ENCODE measurements around the gene SAFB2.

Gene SAFB2

DNA sequence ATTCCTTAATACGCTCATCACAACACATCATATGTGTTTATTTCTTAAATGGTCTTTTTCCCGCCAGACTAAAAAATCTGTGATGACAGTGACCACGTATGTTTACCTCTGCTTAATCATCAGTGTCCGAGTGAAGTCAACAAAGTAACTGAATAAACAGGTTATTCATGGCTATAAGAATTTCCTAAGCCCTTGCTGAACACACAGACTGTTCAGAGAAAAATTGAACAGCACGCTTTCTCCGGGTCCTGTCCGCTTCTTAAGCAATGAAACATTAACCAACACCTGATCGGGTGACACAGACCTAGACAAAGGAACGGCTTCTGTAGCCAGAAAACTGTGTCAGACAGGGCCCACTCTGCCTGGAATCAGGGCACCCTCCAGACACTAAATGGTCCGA lies 14.3 kb downstream of the SAFB2 start:
- no peak for DNase-seq (ENCODE audit: low read depth in 1 of 2, low spot score in 1 of 2)

DNA sequence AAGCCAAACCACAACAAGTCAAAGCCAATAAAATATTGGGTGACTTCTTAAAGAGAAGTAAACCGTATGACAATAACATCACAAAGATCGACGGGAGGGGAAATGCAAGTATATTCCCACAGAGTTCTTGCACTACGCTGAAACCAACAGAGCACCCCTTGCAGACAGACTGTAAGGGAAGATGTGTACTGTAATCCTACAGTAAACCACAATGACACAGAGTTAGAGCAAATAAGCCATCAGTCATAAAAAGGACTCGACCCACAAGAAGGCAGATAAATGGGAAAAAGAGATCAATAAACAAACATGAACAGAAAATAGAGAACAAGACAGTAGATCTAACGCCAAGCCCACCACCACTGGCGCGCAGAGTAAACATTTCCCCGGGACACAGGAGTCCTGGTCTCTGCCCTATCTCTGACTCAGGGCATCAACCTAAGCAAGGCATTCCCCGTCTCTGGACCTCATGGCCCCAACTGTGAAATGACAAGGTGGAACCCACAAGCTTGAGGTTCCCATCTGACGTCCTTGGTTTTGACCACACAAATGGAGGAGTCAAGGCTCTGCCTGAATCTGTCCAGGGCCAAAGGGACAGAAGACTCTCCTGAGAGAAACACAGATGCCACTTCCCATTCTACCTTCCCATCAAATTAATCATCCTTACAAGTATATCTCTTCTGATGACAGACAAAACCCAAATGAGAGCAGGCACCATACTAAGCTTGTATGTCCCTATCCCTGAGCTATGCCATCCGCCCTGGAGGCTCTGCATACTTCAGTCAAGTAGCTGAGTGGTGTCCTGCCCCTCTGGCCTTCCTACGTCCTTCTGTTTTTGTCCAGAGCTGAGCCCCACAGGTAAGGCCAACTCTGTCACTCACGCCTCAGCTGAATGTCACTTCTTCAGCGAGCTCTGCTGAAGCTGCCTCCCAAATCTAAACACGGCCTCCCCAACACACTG lies 15.0 kb downstream of the SAFB2 start:
- DNase-seq (ENCODE audit: low read depth in 1 of 2, low spot score in 1 of 2) = no peak

GRCh38 chr19:5605362-5605761 lies 17.2 kb downstream of the SAFB2 start:
- DNase-seq (ENCODE audit: low read depth in 1 of 2, low spot score in 1 of 2) = no peak

DNA sequence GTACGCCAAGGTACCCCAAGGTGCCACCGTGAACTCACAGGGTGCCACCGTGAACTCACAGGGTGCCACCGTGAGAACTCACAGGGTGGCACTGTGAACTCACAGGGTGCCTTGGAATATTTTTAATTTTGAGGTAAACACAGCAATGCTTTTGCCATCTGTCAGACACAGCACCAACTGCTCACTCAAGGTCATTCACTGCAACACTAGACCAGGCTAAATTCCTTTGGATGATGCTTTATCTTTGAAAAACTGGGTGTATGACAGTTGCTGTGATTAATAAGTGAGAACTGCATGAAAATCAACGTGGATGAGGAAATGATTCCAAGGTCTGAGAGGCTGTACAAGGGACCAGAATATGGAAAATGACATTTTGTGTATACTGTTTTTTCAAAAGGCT lies 18.9 kb downstream of the SAFB2 start:
- DNase-seq (ENCODE audit: low read depth in 1 of 2, low spot score in 1 of 2) = no peak

- no peak for DNase-seq (ENCODE audit: low read depth in 1 of 2, low spot score in 1 of 2)
Measured at GRCh38 chr19:5600797-5601196, 21.8 kb downstream of the SAFB2 start.

DNA sequence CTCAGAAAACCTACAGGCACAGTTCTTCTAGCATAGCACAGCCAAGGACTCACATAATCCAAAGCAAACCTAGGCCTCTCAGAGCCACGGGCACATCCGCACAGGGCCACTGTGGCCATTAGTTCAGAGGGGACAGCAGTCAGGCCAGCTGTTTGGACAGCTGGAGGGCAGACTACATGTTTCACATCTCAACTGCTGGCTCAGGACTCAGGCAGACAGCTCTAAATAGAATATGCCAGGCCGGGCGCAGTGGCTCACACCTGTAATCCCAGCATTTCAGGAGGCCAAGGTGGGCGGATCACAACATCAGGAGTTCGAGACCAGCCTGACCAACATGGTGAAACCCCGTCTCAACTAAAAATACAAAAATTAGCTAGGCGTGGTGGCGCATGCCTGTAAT lies 26.8 kb downstream of the SAFB2 start:
- DNase-seq (ENCODE audit: low read depth in 1 of 2, low spot score in 1 of 2) = no peak

DNA sequence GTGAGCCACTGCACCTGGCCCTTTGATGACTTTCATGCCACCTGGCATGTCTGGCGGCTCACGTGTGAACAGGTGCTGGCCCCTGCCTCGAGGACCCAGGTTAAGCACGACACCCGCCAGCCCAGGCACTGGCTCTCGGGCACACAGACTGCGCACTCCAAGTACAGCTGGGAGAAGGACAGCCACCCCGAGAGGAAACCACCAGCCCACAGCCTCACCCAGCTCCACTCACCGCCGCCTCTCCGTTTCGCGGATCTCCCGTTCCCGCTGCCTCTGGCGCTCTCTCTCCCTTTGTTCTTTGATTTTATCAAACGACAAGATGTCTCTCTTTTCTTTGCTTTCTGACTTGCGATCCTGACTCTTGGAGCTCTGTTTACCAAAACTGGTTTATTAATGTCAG lies 27.4 kb downstream of the SAFB2 start:
- DNase-seq (ENCODE audit: low read depth in 1 of 2, low spot score in 1 of 2) = no peak

- no peak for DNase-seq (ENCODE audit: low read depth in 1 of 2, low spot score in 1 of 2)
Measured at GRCh38 chr19:5594521-5594950, 28.0 kb downstream of the SAFB2 start.

DNA sequence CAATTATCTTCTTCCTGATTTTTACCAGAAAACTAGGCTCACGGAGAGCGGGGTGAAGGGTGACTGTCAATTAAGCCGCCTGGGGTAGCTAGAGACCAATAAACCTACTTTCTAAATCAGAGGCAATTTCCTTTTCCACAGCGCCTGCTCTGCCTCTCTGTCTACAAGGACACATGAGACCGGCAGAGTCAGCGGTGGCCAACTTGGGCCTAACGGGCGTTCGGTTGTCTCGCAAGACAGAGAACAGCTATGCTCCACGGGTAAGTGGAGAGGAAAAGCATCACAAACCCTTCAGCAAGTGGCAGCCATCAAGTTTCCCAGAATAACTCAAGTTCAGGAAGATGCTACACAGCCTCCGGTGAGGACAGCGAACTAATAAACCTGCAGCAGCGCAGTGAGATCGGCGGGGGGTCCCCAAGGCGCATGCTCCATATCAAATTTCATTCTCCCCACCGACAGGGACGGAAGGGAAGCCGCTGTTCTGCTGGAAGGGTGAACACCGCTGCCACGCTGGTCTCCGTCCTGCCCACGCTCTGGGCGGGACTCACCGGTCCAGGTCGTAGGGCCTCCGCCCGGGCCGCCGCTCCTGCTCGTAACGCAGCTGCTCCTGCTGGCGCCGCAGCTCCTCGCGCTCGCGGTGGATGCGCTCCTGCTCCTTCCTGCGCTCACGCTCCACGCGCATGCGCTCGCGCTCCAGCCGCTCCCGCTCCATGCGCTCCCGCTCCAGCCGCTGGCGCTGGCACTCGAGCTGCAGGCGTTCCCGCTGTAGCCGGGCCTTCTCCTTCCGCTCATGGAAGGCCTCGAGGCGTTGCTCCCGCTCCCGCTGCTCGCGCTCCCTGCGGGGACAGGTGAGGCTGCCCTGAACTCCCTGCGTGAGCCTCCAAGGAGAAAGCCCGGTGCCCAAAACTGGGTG lies 29.0 kb downstream of the SAFB2 start:
- no peak for DNase-seq (ENCODE audit: low read depth in 1 of 2, low spot score in 1 of 2)

DNA sequence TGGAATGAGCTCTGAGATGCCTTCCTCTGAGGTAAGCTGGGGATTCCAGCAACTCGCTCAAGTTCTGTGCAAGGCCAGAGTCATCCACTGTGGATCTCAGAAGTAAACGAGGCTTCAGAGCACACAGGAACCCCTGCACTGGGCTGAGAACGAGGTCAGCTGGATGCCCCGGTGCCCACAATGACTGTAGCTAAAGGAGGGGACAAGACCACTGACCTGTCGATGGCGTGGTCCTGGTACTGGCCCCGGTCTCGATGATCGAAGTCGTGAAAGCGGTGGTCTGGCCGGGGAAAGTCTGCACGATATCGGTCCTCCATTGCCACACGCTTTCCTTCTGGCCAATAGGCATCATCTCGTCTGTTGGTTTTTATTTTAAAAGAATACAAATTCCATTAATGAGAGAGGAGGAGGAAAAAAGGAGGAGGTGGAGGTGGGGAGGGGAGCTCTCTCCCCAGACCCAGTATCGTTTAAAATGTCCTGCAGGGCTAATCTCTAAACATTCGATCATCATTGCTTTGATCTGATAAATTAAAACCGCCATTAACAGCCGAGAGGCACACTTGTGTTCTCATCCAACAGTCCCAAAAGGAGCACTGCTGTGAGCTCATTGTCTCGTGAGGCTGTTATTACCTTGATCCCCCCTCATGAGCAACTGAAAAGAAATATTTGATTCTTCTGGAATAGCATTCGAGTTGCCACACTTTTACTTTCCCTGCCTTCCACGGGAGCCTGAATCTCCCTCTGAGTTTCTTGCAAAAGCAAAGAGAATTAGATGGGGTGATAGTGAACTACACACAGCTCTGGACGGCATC lies 29.8 kb downstream of the SAFB2 start:
- DNase-seq (ENCODE audit: low read depth in 1 of 2, low spot score in 1 of 2) = no peak

DNA sequence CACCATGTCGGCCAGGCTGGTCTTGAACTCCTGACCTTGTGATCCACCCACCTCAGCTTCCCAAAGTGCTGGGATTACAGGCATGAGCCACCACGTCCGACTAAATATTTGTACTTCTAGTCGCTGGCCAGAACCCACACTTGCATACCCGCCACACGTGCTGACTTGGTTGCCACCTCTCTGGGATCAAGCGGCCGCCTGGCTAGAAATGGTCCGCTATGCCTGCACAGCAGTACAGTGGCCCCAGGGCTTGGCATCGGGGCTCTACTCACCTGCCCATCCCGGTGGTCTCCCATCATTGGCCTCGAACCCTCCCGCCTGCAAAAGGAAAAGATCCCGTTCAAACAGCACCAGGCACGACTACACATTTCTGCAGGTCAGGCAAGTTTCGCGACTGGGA lies 31.1 kb downstream of the SAFB2 start:
- DNase-seq (ENCODE audit: low read depth in 1 of 2, low spot score in 1 of 2) = no peak

- no peak for DNase-seq (ENCODE audit: low read depth in 1 of 2, low spot score in 1 of 2)
Measured at GRCh38 chr19:5590865-5591154, 31.8 kb downstream of the SAFB2 start.

DNA sequence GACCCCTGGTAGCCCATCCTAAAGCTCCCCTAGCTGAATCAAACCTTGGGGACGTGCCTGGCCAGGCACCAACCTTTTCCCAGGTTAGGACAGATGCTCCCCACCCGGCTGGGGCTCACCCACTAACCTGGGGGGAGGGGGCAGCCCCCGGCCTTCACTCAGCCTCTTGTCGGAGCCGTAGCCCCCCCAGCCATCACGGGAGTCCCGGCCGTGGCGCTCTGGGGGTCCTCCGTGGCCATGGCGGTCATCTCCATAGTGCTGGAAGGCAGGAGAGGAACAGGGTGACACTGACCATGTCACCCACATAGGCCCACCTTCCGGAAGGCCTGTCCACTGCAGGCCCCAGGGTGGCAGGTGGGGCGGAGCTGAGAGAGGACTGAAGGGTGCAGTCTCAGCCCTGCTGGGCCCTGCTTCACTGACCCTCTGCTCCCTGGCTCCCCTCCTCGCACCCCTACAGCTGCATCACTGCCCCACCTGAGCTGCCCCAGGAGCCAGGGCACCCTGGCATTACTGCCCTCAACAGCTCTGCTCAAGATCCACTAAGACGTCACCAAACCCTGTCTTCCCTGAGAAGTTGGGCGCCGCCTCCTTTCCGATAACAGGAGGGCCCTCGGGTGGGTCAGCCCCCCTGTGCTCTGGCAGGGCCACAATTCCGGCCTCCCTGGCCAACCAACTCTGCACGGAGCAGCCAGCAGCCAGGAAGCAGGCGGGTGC lies 32.3 kb downstream of the SAFB2 start:
- no peak for DNase-seq (ENCODE audit: low read depth in 1 of 2, low spot score in 1 of 2)

DNA sequence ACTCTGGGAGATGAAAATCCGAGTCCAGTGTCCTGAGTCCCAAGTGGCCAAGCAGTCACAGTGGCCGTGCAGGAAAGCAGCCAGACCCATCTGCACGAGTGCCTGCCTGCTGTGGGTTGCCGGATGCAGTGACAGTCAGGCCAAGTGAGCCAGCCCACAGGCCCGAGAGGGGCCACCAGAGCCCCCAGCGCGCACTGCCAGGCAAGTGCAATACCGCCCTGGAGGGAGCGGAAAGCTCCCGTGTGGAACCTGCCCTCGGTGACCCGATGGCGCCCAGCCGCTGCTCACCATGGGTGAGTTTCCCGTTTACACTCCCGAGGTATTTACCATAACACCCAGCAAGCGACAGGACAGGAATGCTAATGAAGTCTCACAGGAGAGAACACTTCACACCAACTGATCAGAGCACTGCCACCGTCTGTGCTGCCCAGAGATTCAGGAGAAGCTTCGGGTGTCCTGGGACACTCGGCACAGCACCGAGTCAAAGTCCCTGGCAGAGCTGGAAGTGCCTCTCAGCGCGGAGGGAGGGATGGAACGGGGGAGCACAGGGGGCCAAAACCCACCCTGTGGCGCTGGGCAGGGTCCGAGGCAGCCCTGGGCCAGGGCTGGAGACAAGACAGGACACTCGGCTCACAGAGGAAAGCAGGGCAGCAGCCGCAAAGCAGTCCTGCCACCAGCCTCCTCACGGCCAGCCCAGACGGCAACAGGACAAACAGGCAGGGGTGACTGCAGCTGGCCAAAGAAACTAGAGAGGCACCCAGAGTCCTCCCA lies 33.5 kb downstream of the SAFB2 start:
- DNase-seq (ENCODE audit: low read depth in 1 of 2, low spot score in 1 of 2) = no peak

DNA sequence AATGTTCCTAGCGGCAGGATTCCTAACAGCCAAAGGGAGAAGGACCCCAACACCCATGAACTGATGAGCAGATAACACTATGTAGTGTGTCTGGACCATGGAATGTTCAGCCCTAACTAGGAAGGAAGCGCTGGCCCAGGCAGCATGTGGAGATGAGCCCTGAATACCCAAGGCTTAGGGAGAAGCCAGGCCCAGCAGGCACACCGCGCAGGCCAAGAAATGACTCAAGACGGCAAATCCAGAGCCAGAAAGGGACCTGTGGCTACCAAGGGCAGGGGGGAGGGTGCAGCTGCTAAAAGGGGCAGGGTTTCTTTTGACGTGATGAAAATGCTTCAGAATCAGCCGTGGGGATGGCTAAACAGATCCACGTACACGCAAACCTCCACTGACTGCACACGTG lies 34.1 kb downstream of the SAFB2 start:
- DNase-seq (ENCODE audit: low read depth in 1 of 2, low spot score in 1 of 2) = no peak

- no peak for DNase-seq (ENCODE audit: low read depth in 1 of 2, low spot score in 1 of 2)
Measured at GRCh38 chr19:5587661-5588060, 34.9 kb downstream of the SAFB2 start.

GRCh38 chr19:5587071-5587455 lies 35.5 kb downstream of the SAFB2 start:
- DNase-seq (ENCODE audit: low read depth in 1 of 2, low spot score in 1 of 2) = no peak

- no peak for DNase-seq (ENCODE audit: low read depth in 1 of 2, low spot score in 1 of 2)
Measured at GRCh38 chr19:5586300-5587070, 36.1 kb downstream of the SAFB2 start.

All from activated T-helper 1 cell treated with anti-CD3 and anti-CD28 coated beads, Interleukin-2, amount 50 U/mL, for 16 hours (primary cell).